Measurements from ENCODE around the gene ZNF341. TPM values are rescaled to one million over a fixed set of nuclear protein-coding genes. Genes with fewer than 3 reads are reported as not detected.
A peak's percentile ranks its signal among the peaks of the same experiment; 100 is the strongest.

ZNF341 gene
- total RNA-seq, 1 experiment from 2014 or later: 0.64 TPM

DNA sequence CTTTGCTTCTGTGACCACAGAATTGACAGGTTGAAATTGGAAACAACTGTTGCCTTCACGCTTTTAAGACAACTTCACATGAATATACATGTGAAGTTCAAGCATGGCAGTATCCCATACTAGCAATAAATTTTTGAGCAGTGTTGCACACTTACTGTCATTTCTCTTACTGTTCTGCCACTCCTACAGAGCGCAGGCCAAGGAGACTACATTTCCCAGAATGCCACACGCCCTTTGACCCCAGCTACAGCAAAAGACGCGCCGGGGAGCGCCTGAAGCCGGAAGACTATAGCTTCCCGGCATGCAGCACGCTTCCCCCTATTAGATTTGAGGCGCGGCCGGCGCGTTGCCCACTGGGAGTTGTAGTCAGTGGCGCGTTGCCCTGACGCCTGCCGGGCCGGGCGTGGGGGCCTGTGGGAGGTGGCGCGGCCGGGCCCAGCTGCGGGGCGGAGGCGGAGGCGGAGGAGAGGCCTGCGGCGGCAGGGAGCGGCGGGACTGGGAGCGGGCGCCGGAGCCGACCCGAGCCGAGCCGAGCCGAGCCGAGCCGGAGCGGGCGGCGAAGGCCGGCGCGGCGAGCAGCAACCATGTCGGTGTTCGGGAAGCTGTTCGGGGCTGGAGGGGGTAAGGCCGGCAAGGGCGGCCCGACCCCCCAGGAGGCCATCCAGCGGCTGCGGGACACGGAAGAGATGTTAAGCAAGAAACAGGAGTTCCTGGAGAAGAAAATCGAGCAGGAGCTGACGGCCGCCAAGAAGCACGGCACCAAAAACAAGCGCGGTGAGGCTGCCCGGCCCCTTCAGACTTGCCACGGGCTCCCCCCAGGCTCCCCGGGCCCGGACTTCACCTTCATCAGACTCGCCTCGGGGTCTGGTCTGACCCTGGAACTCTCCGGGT is 79.3 kb downstream of the ZNF341 start, which contains the start of gene CHMP4B:
Gene CHMP4B, plus strand, starts transcription at position 464 of the 891 bp plus-strand sequence. Its CDS starts 121 bp downstream, at position 585.
- in situ Hi-C loops (cut with HindIII; ENCODE audit: low pct_unique_long_range_greater_than_20kb, low sequenced_read_pairs): no loop called here
- peak; percentile 99 for DNase-seq (ENCODE audit: low read depth)

DNA sequence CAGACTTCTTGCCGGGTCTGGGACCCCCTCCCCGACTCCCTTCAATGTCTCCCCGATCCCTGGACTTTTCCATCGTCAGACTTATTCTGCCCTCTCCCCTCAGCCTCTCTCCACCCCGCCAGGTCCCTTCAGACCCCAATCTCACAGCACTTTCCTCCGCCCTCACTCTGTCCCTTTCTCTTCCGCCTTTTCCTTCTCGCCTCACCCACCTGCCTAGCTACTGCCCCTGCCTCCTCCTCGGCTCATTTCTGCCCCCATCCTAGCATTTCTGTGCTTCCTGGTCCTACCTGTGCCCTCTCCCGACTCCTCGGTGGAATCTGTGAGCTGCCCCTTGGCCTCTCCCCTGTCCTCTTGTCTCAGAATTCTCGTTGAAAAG is 80.0 kb downstream of the ZNF341 start:
- no peak for DNase-seq (ENCODE audit: low read depth)
- in situ Hi-C loops (cut with HindIII; ENCODE audit: low pct_unique_long_range_greater_than_20kb, low sequenced_read_pairs): no loop called here

GRCh38 chr20:33812152-33812849 is 80.5 kb downstream of the ZNF341 start:
- in situ Hi-C loops (cut with HindIII; ENCODE audit: low pct_unique_long_range_greater_than_20kb, low sequenced_read_pairs): no loop called here
- peak; percentile 52 for DNase-seq (ENCODE audit: low read depth)

- DNase-seq (ENCODE audit: low read depth): peak; percentile 72
- in situ Hi-C loops (cut with HindIII; ENCODE audit: low pct_unique_long_range_greater_than_20kb, low sequenced_read_pairs): no loop called here
These were observed 81.2 kb downstream of the ZNF341 start for GRCh38 chr20:33812908-33813462.

- in situ Hi-C loops (cut with HindIII; ENCODE audit: low pct_unique_long_range_greater_than_20kb, low sequenced_read_pairs): no loop called here
- no peak for DNase-seq (ENCODE audit: low read depth)
These were observed 82.5 kb downstream of the ZNF341 start for GRCh38 chr20:33814238-33814712.

DNA sequence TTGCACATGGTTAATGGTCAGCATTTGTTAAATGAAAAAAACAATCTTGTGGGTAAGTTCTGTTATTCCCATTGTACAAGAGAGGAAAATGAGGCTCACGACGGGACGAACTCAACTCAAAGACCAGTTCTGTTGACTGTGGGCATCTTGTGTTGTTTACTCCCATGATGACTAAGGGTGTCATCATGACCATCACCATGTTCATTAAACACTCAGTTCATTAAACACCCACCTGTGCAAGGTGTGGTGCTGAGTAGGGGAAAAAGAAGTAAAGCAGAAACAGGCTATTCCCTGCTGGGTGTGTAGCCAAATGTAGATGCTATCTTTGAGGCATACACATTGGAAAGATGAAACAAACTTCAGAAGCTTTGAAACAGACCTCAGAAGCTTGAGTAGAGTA is 83.9 kb downstream of the ZNF341 start:
- in situ Hi-C loops (cut with HindIII; ENCODE audit: low pct_unique_long_range_greater_than_20kb, low sequenced_read_pairs): no loop called here

GRCh38 chr20:33816191-33816590 is 84.4 kb downstream of the ZNF341 start:
- in situ Hi-C loops (cut with HindIII; ENCODE audit: low pct_unique_long_range_greater_than_20kb, low sequenced_read_pairs): no loop called here
- DNase-seq (ENCODE audit: low read depth): no peak

More for the DNA sequence above, 83.9 kb downstream of the ZNF341 start:
- no peak for DNase-seq (ENCODE audit: low read depth)

GRCh38 chr20:33817411-33817810 is 85.6 kb downstream of the ZNF341 start:
- in situ Hi-C loops (cut with HindIII; ENCODE audit: low pct_unique_long_range_greater_than_20kb, low sequenced_read_pairs): no loop called here
- DNase-seq (ENCODE audit: low read depth): no peak

DNA sequence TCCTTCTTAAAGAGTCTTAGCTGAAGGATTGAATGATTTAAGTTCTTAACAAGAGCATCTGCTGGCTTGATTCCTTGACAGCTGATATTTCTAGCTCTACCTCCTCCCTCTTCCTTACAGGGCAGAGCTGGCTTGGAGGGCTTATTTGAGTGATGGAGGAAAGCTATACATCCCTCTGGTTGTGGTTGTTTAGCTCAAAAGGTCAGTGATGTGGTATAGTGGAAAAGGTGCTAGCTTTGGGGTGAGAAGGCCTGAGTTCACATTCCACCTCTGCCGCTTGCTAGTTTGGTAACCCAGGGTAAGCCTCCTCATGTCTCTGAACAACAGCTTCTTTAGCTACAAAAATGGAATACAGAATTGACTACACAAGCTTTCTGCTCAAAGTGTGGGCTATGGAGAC is 87.7 kb downstream of the ZNF341 start:
- in situ Hi-C loops (cut with HindIII; ENCODE audit: low pct_unique_long_range_greater_than_20kb, low sequenced_read_pairs): no loop called here
- DNase-seq (ENCODE audit: low read depth): no peak

DNA sequence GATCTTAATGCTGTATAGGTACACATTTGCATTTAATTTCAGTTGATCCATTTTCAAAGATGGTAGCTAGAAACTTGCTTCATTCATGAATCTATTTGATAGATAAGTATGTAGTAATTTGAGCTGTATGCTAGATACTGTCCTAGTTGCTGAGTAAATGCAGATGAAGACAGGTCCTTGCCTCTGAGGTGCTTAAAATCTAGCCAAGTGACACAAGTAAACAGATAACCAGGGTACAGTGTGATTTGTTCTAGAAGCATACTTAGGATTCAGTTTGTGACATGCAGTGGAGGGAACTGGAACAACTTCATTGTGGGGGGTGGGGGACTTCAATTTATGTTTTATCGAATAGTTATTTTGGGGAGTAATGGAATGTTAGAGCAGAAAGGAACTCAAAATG is 88.6 kb downstream of the ZNF341 start:
- in situ Hi-C loops (cut with HindIII; ENCODE audit: low pct_unique_long_range_greater_than_20kb, low sequenced_read_pairs): no loop called here

DNA sequence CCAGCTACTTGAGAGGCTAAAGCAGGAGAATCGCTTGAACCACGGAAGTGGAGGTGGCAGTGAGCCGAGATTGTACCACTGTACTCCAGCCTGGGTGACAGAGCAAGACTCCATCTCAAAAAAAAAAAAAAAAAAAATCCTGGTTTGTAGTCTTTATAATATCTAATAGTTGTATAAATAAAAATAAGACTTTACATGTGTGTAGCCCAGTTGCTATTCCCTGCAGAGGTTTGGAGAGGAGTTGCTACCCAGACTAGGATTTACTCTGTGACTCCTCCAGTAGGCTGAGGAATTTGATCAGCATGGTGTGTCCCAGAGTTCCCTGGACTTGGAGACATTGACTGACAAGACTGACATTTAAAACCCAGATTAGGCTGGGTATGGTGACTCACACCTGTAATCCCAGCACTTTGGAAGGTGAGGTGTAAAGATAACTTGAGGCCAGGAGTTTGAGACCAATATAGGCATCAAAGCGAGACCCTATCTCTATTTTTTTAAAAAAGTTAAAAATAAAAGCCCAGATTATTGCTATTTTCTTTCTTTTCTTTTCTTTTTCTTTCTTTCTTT is 89.6 kb downstream of the ZNF341 start:
- in situ Hi-C loops (cut with HindIII; ENCODE audit: low pct_unique_long_range_greater_than_20kb, low sequenced_read_pairs): no loop called here
- no peak for DNase-seq (ENCODE audit: low read depth)

More for the DNA sequence above, 88.6 kb downstream of the ZNF341 start:
- DNase-seq (ENCODE audit: low read depth): no peak

DNA sequence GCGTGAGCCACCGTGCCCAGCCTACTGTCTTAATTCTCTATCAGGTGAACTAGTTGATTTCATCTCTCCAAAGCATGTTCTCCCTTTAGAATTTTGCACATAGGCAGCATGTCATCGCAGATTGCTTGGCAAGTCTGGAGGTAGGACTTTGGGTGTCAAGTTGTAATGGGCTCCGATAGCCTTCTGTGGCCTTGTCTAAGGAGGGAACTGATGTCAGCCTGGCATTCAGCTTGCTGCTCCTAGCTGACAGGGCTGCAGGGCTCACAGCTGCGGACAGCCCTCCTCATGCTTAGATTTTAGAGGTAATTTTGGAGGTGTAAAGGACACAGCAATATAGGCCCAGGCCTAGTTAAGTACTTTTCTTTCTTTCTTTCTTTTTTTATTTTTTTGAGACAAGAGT is 90.6 kb downstream of the ZNF341 start:
- in situ Hi-C loops (cut with HindIII; ENCODE audit: low pct_unique_long_range_greater_than_20kb, low sequenced_read_pairs): no loop called here

DNA sequence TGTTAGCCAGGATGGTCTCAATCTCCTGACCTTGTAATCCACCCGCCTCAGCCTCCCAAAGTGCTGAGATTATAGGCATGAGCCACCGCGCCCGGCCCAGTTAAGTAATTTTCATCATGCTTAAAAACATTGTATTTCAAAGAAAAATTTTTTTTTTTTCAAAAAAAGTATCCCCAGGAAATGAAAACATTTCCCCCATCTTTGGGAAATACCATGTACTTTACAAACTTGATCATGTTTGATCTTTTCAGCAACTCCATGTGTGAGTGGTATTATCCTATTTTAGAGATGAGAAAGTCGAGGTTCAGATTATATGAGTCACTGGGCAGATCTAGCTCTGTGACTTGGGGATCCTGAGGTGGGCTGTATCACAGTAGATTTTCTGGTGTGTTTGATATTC is 91.2 kb downstream of the ZNF341 start:
- no peak for DNase-seq (ENCODE audit: low read depth)
- in situ Hi-C loops (cut with HindIII; ENCODE audit: low pct_unique_long_range_greater_than_20kb, low sequenced_read_pairs): no loop called here

More for the DNA sequence above, 90.6 kb downstream of the ZNF341 start:
- DNase-seq (ENCODE audit: low read depth): no peak

DNA sequence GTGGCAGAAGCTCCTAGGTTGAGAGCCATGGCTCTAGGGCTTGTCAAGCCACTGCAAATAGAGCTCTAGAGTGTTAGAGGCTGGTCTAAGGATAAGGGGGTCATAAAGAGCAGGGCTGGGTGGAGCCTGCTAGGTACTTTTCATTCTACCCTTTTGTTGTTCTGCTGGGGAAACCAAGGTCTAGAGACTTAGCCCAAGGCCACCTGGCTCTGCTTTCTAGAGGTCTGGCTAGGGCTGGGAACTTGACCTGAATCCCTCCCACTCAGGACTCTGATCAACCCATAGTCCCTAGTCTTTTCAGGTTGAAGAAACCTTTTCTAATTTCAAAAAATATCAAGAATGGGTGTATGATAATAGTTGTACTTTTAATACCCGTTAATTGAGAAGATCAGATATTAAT is 93.1 kb downstream of the ZNF341 start:
- DNase-seq (ENCODE audit: low read depth): no peak
- in situ Hi-C loops (cut with HindIII; ENCODE audit: low pct_unique_long_range_greater_than_20kb, low sequenced_read_pairs): no loop called here

- in situ Hi-C loops (cut with HindIII; ENCODE audit: low pct_unique_long_range_greater_than_20kb, low sequenced_read_pairs): no loop called here
- no peak for DNase-seq (ENCODE audit: low read depth)
These were observed 93.8 kb downstream of the ZNF341 start for GRCh38 chr20:33825340-33826269.

- in situ Hi-C loops (cut with HindIII; ENCODE audit: low pct_unique_long_range_greater_than_20kb, low sequenced_read_pairs): no loop called here
- DNase-seq (ENCODE audit: low read depth): no peak
These were observed 94.6 kb downstream of the ZNF341 start for GRCh38 chr20:33826270-33826897.

DNA sequence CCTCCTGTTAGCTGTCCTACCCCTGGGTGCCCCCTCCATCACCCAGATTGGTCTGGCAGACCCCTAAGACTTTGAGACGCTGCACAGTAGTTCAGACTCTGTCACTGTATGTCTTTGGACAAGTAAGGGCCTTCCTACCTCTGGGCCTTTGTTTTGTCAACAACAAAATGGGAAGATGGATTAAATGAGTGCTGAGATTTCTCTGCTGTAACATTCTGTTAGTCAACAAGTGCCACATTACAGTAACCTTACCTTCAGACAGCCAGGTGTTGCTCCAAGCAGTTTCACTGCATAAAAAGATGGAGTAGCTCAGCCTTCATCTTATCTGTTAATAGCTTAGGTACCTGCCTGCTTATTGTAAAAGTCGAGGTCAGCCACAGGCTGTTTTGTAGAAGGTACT is 95.3 kb downstream of the ZNF341 start:
- DNase-seq (ENCODE audit: low read depth): no peak
- in situ Hi-C loops (cut with HindIII; ENCODE audit: low pct_unique_long_range_greater_than_20kb, low sequenced_read_pairs): no loop called here

Measured in Caki2 (cell line).